Spleen (tissue), 11 donors: Measurements from ENCODE around the gene TAF11L8. TPM values are rescaled to one million over a fixed set of nuclear protein-coding genes. Genes with fewer than 3 reads are reported as not detected.

ENCODE experiments used
- polyA plus RNA-seq, 3 donors: library from polyadenylated mRNA; stranded (reverse); fragments of 200-250 nt; gene quantifications; one replicate each; pipeline ENCODE4 v1.2.1, GENCODE V29; 2013
- small RNA-seq, 4 donors: library from RNA; depleted of rRNA; stranded (forward); fragments of <200 nt; gene quantifications; one replicate each; pipeline ENCODE3, GENCODE V24; 2016
- total RNA-seq, 7 donors: library from RNA; depleted of rRNA in 3 of 7; stranded (reverse); fragments of >200 nt in 3 of 7; fragmentation: NEBNext Ultra II Directional in 4 of 7; extraction: Animal tissue kit (Norgen Biotek cat#: 25700) in 4 of 7; gene quantifications; one replicate each; pipeline versions ENCODE4 v1.1.0 to v1.2.1, GENCODE V29; 2016 to 2021
- donor health status: healthy with polysubstance abuse.
- donor health status: DM: no; HTN: no; CAD: no; lungs with moderate emphysema.
- donor health status: DM: no; HTN: no; CAD: no.
- donor health status: Bipolar disorder and iron deficiency.
- donor health status: healthy.
- donor health status: DM: no; HTN: no; CAD: no.
- donor health status: DM: yes; HTN: yes; CAD: no.

The TAF11L8 gene
- total and polyA plus RNA-seq, 10 donors, result not detected

Small RNAs within 50 kb of the gene (small RNA-seq; reads per million reads assigned to genes)
- gene AC233724.3 (0 reads per million in 4 donors), gene AC233724.6 (0 reads per million in 4 donors), gene AC233724.7 (0 reads per million in 4 donors)

Other genes starting within 250 kb of the TAF11L8 start
- gene TAF11L2, start 92.7 kb downstream of the TAF11L8 start, total RNA-seq, result not detected
- gene TAF11L2, start 92.7 kb downstream of the TAF11L8 start, polyA plus RNA-seq, result not detected
- gene TAF11L3, start 72.6 kb downstream of the TAF11L8 start, total RNA-seq, result not detected
- gene TAF11L3, start 72.6 kb downstream of the TAF11L8 start, polyA plus RNA-seq, result not detected
- gene TAF11L4, start 69.2 kb downstream of the TAF11L8 start, total RNA-seq, result not detected
- not detected for gene TAF11L4, start 69.2 kb downstream of the TAF11L8 start, polyA plus RNA-seq
- not detected for gene TAF11L5, start 65.7 kb downstream of the TAF11L8 start, total RNA-seq
- not detected for gene TAF11L5, start 65.7 kb downstream of the TAF11L8 start, polyA plus RNA-seq
- not detected for gene TAF11L6, start 62.3 kb downstream of the TAF11L8 start, total RNA-seq
- gene TAF11L6, start 62.3 kb downstream of the TAF11L8 start, polyA plus RNA-seq, result not detected
- gene TAF11L7, start 5.2 kb downstream of the TAF11L8 start, total RNA-seq, result not detected
- not detected for gene TAF11L7, start 5.2 kb downstream of the TAF11L8 start, polyA plus RNA-seq
- not detected for gene TAF11L9, start 3.4 kb upstream of the TAF11L8 start, total RNA-seq
- gene TAF11L9, start 3.4 kb upstream of the TAF11L8 start, polyA plus RNA-seq, result not detected
- not detected for gene TAF11L10, start 6.9 kb upstream of the TAF11L8 start, total RNA-seq
- gene TAF11L10, start 6.9 kb upstream of the TAF11L8 start, polyA plus RNA-seq, result not detected
- not detected for gene TAF11L11, start 13.2 kb upstream of the TAF11L8 start, total RNA-seq
- gene TAF11L11, start 13.2 kb upstream of the TAF11L8 start, polyA plus RNA-seq, result not detected
- not detected for gene TAF11L12, start 19.4 kb upstream of the TAF11L8 start, total RNA-seq
- gene TAF11L12, start 19.4 kb upstream of the TAF11L8 start, polyA plus RNA-seq, result not detected
- not detected for gene TAF11L13, start 41.1 kb upstream of the TAF11L8 start, total RNA-seq
- not detected for gene TAF11L13, start 41.1 kb upstream of the TAF11L8 start, polyA plus RNA-seq
- not detected for gene TAF11L14, start 43.5 kb upstream of the TAF11L8 start, total RNA-seq
- not detected for gene TAF11L14, start 43.5 kb upstream of the TAF11L8 start, polyA plus RNA-seq